Neural crest cell (in vitro differentiated cells): ENCODE results near the gene CAVIN2. TPM values are rescaled to one million over a fixed set of nuclear protein-coding genes. Genes with fewer than 3 reads are reported as not detected.

Experiments used
- DNase-seq: peaks from one replicate; pipeline ENCODE4 v3.0.0; 2021; ENCODE audit warnings: low read depth, mixed read lengths, low spot score
- H3K27ac Mint-ChIP-seq: one replicate; pipeline ENCODE4 v1.8.0; 2021; ENCODE audit warnings: mild to moderate bottlenecking, mixed read lengths; ENCODE audit not compliant: unreplicated experiment
- H3K27me3 Mint-ChIP-seq: 2 replicates; pipeline ENCODE4 v1.8.0; 2021; ENCODE audit warnings: low read depth, mild to moderate bottlenecking, mixed read lengths
- H3K36me3 Mint-ChIP-seq: 2 replicates; pipeline ENCODE4 v1.8.0; 2021; ENCODE audit warnings: low read depth, mild to moderate bottlenecking, mixed read lengths
- H3K4me1 Mint-ChIP-seq: 2 replicates; pipeline ENCODE4 v1.8.0; 2021; ENCODE audit warnings: mixed read lengths
- H3K4me3 Mint-ChIP-seq: one replicate; pipeline ENCODE4 v1.8.0; 2021; ENCODE audit warnings: mild to moderate bottlenecking, mixed read lengths
- H3K9me3 Mint-ChIP-seq: 2 replicates; pipeline ENCODE4 v1.8.0; 2021; ENCODE audit warnings: mixed read lengths
- CTCF ChIP-seq: fragments of 200-600 bp; sonication (generic); conservative IDR thresholded peaks from 2 replicates; pipeline ENCODE4 v1.5.0; 2021; ENCODE audit warnings: antibody characterized with exemption, mild to moderate bottlenecking
- total RNA-seq: library from RNA; stranded (reverse); gene quantifications from 2 replicates; pipeline ENCODE4 v1.2.1, GENCODE V29; 2021

The CAVIN2 gene
- total RNA-seq, 1 donor from 2014 or later = not detected

DNA sequence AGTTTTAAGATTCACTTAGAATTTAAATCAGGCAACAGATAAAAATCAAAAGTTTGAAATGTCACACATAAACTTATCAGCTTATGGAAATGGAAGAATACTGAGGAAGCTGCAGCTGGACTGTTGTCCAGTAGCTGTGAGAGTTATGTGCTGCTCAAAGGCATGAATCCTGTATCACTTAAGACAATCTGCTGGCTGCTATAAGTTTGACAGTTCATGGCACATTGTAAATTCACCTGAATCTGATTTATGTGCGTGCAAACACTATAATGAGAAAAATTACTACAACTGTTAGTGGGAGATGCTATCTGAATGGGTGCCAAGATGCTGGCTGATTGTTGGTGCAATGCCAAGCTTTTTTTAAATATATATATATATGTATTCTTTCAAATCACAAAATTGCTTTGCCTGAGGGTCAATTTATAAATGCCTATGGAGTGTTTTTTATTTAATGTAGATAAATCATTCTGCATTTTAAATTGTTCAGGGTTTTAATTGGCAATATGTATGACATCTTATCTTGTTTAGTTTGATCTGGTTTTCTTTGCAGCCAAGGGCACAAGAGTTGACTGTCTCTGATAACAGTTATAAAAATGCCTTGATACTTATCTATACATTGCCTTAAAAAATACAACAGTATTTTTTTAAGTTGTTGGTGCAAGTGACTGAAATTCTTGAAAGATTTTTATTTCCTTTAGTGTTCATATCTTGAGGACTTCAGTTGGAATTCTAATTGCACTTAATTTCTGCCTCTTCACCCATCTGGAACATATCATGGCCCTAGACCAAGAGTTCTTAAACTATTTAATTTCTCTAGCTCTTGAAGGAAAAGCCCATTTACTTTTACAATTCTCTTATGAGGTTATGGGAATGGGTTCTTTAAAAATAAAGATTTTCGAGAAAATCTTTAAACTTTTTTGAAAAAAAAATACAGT lies 48.7 kb downstream of the CAVIN2 start:
- peaks cover 3% of the 10 kb centered on the region for H3K9me3 Mint-ChIP-seq
- H3K4me3 Mint-ChIP-seq = no peak overlapping the region
- TF ChIP-seq CTCF = no peak

GRCh38 chr2:191797500-191797899 lies 49.4 kb downstream of the CAVIN2 start:
- Mint-ChIP-seq H3K4me1 (no peaks in the 10 kb centered on the region), H3K36me3 (no peaks in the 10 kb centered on the region), H3K27ac (no peak overlapping the region), H3K9me3 (peaks cover 3% of the 10 kb centered on the region), H3K27me3 (no peaks in the 10 kb centered on the region), H3K4me3 (no peak overlapping the region)
- no peak for TF ChIP-seq CTCF
- no peak for DNase-seq

More for the DNA sequence above, 48.7 kb downstream of the CAVIN2 start:
- DNase-seq = no peak
- no peaks in the 10 kb centered on the region for H3K36me3 Mint-ChIP-seq
- H3K27ac Mint-ChIP-seq = no peak overlapping the region
- no peaks in the 10 kb centered on the region for H3K27me3 Mint-ChIP-seq
- no peaks in the 10 kb centered on the region for H3K4me1 Mint-ChIP-seq

DNA sequence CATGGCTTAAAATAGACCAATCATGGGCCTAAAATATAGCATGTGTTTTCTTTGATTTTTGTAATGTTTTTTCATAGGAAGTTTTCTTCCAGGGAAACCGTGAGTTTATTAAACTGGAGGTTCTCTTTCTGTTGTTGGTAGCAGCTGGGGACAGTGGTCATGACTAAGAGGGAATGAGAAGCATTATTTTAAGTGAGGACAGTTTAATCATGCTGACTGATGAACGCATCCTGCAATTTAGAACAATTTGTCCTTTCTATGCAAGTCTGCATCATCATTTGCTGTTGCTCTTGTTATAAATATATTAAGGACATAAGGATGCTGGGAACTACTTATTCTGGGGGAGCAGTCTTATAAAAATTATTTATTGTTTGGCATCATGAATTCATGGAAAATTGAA lies 51.2 kb downstream of the CAVIN2 start:
- Mint-ChIP-seq H3K27me3 (no peaks in the 10 kb centered on the region), H3K4me3 (no peak overlapping the region), H3K9me3 (peaks cover 3% of the 10 kb centered on the region), H3K36me3 (no peaks in the 10 kb centered on the region), H3K4me1 (no peaks in the 10 kb centered on the region), H3K27ac (no peak overlapping the region)
- DNase-seq = no peak
- TF ChIP-seq CTCF = no peak

- Mint-ChIP-seq H3K27me3 (no peaks in the 10 kb centered on the region), H3K36me3 (no peaks in the 10 kb centered on the region), H3K4me3 (no peak overlapping the region), H3K27ac (no peak overlapping the region), H3K4me1 (no peaks in the 10 kb centered on the region), H3K9me3 (no peaks in the 10 kb centered on the region)
- no peak for DNase-seq
- TF ChIP-seq CTCF = no peak
These were observed 54.8 kb downstream of the CAVIN2 start for GRCh38 chr2:191791953-191792560.

DNA sequence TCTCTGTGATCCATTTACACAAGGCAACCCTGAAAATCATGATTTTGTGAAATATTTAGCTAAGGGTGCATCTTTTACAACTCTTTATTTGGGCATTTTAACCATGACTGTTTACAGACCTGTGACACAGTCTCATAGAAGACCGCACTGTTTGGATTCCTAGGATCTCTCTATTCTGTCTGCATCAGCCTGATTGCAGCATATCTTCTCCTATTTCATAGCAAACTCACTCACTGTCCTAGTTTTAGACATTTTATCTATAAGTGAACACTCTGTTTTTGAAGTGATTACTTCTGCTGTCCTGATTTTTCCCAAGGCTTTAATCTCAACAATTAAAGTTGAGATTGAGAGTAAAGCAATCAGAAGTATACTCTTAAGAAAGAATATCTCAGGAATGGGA lies 56.2 kb downstream of the CAVIN2 start:
- H3K4me1 Mint-ChIP-seq = no peaks in the 10 kb centered on the region
- no peak for DNase-seq
- H3K27me3 Mint-ChIP-seq = no peaks in the 10 kb centered on the region
- no peaks in the 10 kb centered on the region for H3K9me3 Mint-ChIP-seq
- no peak for TF ChIP-seq CTCF
- H3K4me3 Mint-ChIP-seq = no peak overlapping the region
- no peaks in the 10 kb centered on the region for H3K36me3 Mint-ChIP-seq
- no peak overlapping the region for H3K27ac Mint-ChIP-seq
